ENCODE results near the gene KDM2A.

The KDM2A gene

DNA sequence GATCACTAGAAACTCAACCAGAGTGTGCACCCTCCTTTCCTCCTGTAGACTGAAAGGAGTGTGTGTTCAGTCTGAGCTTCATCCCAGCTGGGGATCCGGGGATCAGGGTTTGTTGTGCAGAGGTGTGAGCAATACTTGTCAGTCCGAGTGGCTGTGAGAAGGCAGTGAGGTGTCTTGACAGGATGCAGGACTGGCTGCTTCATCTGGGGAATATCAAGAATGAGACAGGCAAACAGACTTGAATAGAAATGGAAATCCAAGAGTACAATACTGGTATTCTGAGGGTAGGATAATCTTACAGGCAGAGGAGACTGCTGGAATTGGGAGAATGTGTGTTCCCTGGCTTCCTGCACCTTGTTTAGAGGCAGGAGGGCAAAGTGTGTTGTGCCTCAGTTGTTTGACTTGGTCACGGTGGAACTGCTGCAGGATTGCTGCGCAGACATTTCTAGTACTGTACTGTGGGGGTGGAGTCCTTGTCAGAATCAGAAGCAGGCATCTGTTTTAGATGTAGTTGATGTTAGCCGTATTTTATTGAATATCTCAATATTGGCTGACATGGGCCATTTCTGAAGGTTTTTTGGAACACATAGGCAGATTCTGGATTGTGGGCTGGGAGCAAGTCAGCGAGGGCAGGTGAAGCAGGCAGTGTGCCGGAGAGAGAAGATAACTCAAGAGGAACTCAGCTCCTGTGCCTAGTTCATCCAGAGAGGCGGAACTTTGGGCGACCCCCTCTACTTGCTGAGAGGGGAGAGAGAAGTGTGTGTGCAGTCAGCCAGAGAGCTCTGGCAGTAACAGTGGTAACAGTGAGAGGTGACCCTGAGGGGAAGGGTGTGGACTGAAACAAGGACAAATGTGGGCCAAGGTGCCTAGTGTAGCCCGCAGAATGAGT is 120.1 kb downstream of the KDM2A start:
- POLR2A ChIA-PET, result interaction anchor here (0.6 to 2.0 kb wide), 25 partner anchors 9 to 192 kb away, joined by 3 to 19 read pairs (median 3); partner anchors contain the start of genes ANKRD13D, GRK2, KDM2A and RAD9A
- H3K27ac ChIP-seq (ENCODE audit: extremely low read depth, low read depth, low read length), result no peak overlapping the region
- H3K4me1 ChIP-seq (ENCODE audit: control insufficient read depth, insufficient read depth, low read length), result peaks cover 5% of the 10 kb centered on the region; the same call in 1 of the 2 replicates
- TF ChIP-seq ZNF404 (tag by site-specific recombination; IDR thresholded peaks at IDR 0.05) (no peak), SP3 (tag by site-specific recombination; IDR thresholded peaks at IDR 0.05) (no peak), MZF1 (tag by site-specific recombination; IDR thresholded peaks at IDR 0.05; ENCODE audit: borderline replicate concordance) (peak; percentile 46; the same call in 1 of the 2 replicates), ZNF211 (tag by site-specific recombination; IDR thresholded peaks at IDR 0.05; ENCODE audit: low read depth) (no peak), ZSCAN23 (tag by site-specific recombination; IDR thresholded peaks at IDR 0.05) (no peak), ZFP69B (tag by site-specific recombination; IDR thresholded peaks at IDR 0.05) (no peak), KLF8 (tag by site-specific recombination; IDR thresholded peaks at IDR 0.05) (no peak), ZNF76 (tag by site-specific recombination; IDR thresholded peaks at IDR 0.05; ENCODE audit: borderline replicate concordance, low read depth) (no peak), ZNF48 (tag by site-specific recombination; IDR thresholded peaks at IDR 0.05) (no peak), ZNF19 (tag by site-specific recombination; IDR thresholded peaks at IDR 0.05; ENCODE audit: low read depth) (no peak), ZSCAN16 (tag by site-specific recombination; IDR thresholded peaks at IDR 0.05) (no peak), SP2 (tag by site-specific recombination; IDR thresholded peaks at IDR 0.05) (no peak), ZBTB8A (tag by site-specific recombination; IDR thresholded peaks at IDR 0.05) (peak; percentile 97), ZBTB20 (tag by site-specific recombination; IDR thresholded peaks at IDR 0.05) (peak; percentile 62; the same call in 1 of the 2 replicates), ZNF600 (tag by site-specific recombination; IDR thresholded peaks at IDR 0.05) (no peak), ZNF155 (tag by site-specific recombination; IDR thresholded peaks at IDR 0.05) (no peak), ZNF561 (tag by site-specific recombination; IDR thresholded peaks at IDR 0.05; ENCODE audit: borderline replicate concordance) (no peak), ZNF324 (tag by site-specific recombination; IDR thresholded peaks at IDR 0.05) (no peak), KLF9 (tag by site-specific recombination; IDR thresholded peaks at IDR 0.05; ENCODE audit: low read depth) (no peak), ZNF768 (tag by site-specific recombination; IDR thresholded peaks at IDR 0.05) (no peak)
- TF ChIP-seq, protein P1, sequence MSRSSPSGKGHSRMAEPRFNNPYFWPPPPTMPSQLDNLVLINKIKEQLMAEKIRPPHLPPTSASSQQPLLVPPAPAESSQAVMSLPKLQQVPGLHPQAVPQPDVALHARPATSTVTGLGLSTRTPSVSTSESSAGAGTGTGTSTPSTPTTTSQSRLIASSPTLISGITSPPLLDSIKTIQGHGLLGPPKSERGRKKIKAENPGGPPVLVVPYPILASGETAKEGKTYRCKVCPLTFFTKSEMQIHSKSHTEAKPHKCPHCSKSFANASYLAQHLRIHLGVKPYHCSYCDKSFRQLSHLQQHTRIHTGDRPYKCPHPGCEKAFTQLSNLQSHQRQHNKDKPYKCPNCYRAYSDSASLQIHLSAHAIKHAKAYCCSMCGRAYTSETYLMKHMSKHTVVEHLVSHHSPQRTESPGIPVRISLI (tag by site-specific recombination; IDR thresholded peaks at IDR 0.05), result no peak
- TF ChIP-seq, protein P2, sequence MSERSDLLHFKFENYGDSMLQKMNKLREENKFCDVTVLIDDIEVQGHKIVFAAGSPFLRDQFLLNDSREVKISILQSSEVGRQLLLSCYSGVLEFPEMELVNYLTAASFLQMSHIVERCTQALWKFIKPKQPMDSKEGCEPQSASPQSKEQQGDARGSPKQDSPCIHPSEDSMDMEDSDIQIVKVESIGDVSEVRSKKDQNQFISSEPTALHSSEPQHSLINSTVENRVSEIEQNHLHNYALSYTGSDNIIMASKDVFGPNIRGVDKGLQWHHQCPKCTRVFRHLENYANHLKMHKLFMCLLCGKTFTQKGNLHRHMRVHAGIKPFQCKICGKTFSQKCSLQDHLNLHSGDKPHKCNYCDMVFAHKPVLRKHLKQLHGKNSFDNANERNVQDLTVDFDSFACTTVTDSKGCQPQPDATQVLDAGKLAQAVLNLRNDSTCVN (tag by site-specific recombination; optimal IDR thresholded peaks at IDR 0.05), result no peak
- TF ChIP-seq, protein P3, sequence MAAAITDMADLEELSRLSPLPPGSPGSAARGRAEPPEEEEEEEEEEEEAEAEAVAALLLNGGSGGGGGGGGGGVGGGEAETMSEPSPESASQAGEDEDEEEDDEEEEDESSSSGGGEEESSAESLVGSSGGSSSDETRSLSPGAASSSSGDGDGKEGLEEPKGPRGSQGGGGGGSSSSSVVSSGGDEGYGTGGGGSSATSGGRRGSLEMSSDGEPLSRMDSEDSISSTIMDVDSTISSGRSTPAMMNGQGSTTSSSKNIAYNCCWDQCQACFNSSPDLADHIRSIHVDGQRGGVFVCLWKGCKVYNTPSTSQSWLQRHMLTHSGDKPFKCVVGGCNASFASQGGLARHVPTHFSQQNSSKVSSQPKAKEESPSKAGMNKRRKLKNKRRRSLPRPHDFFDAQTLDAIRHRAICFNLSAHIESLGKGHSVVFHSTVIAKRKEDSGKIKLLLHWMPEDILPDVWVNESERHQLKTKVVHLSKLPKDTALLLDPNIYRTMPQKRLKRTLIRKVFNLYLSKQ (tag by site-specific recombination; IDR thresholded peaks at IDR 0.05; ENCODE audit: borderline replicate concordance), result no peak
- TF ChIP-seq, protein P4, sequence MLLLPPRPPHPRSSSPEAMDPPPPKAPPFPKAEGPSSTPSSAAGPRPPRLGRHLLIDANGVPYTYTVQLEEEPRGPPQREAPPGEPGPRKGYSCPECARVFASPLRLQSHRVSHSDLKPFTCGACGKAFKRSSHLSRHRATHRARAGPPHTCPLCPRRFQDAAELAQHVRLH (tag by site-specific recombination; IDR thresholded peaks at IDR 0.05), result no peak
- TF ChIP-seq, protein P5, sequence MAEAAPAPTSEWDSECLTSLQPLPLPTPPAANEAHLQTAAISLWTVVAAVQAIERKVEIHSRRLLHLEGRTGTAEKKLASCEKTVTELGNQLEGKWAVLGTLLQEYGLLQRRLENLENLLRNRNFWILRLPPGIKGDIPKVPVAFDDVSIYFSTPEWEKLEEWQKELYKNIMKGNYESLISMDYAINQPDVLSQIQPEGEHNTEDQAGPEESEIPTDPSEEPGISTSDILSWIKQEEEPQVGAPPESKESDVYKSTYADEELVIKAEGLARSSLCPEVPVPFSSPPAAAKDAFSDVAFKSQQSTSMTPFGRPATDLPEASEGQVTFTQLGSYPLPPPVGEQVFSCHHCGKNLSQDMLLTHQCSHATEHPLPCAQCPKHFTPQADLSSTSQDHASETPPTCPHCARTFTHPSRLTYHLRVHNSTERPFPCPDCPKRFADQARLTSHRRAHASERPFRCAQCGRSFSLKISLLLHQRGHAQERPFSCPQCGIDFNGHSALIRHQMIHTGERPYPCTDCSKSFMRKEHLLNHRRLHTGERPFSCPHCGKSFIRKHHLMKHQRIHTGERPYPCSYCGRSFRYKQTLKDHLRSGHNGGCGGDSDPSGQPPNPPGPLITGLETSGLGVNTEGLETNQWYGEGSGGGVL (tag by site-specific recombination; IDR thresholded peaks at IDR 0.05), result peak; percentile 55
- TF ChIP-seq, protein P6, sequence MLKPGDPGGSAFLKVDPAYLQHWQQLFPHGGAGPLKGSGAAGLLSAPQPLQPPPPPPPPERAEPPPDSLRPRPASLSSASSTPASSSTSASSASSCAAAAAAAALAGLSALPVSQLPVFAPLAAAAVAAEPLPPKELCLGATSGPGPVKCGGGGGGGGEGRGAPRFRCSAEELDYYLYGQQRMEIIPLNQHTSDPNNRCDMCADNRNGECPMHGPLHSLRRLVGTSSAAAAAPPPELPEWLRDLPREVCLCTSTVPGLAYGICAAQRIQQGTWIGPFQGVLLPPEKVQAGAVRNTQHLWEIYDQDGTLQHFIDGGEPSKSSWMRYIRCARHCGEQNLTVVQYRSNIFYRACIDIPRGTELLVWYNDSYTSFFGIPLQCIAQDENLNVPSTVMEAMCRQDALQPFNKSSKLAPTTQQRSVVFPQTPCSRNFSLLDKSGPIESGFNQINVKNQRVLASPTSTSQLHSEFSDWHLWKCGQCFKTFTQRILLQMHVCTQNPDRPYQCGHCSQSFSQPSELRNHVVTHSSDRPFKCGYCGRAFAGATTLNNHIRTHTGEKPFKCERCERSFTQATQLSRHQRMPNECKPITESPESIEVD (tag by site-specific recombination; IDR thresholded peaks at IDR 0.05), result no peak
- TF ChIP-seq, protein P7, sequence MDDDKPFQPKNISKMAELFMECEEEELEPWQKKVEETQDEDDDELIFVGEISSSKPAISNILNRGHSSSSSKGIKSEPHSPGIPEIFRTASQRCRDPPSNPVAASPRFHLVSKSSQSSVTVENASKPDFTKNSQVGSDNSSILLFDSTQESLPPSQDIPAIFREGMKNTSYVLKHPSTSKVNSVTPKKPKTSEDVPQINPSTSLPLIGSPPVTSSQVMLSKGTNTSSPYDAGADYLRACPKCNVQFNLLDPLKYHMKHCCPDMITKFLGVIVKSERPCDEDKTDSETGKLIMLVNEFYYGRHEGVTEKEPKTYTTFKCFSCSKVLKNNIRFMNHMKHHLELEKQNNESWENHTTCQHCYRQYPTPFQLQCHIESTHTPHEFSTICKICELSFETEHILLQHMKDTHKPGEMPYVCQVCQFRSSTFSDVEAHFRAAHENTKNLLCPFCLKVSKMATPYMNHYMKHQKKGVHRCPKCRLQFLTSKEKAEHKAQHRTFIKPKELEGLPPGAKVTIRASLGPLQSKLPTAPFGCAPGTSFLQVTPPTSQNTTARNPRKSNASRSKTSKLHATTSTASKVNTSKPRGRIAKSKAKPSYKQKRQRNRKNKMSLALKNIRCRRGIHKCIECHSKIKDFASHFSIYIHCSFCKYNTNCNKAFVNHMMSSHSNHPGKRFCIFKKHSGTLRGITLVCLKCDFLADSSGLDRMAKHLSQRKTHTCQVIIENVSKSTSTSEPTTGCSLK (tag by site-specific recombination; IDR thresholded peaks at IDR 0.05), result no peak

More for the DNA sequence above, 120.1 kb downstream of the KDM2A start:
- Histone ChIP-seq H3K9me3 (ENCODE audit: control insufficient read depth, insufficient read depth, low read depth, low read length) (no peaks in the 10 kb centered on the region), H3K36me3 (ENCODE audit: control insufficient read depth in 2 of 2, insufficient read depth in 1 of 2, low read length in 2 of 2) (peaks cover 0 to 23% of the 10 kb centered on the region in 2 experiments; a peak in 1 of 3 replicates), H3K4me3 (ENCODE audit: low read depth, low read length) (peak overlapping the region; percentile 24; the same call in 1 of the 2 replicates)
- CTCF ChIA-PET, result interaction anchor here (0.5 to 1.9 kb wide), 10 partner anchors 8 to 158 kb away, joined by 3 to 6 read pairs (median 4); no protein-coding TSS in a partner anchor
